ENCODE measurements around the gene NFKB1.

Gene NFKB1

GRCh38 chr4:102466298-102466697 is 34.9 kb upstream of the NFKB1 start:
- no peak for TF ChIP-seq CTCF (IDR thresholded peaks at IDR 0.05; ENCODE audit: low read length, missing control alignments)
- peak; percentile 28 for DNase-seq (ENCODE audit: low read depth)

GRCh38 chr4:102469806-102470205 is 31.4 kb upstream of the NFKB1 start:
- no peak for DNase-seq (ENCODE audit: low read depth)
- no peak for TF ChIP-seq CTCF (IDR thresholded peaks at IDR 0.05; ENCODE audit: low read length, missing control alignments)
- no peak overlapping the region for H3K4me3 ChIP-seq (replicated peaks; ENCODE audit: low read depth, low read length)

More at GRCh38 chr4:102466298-102466697, 34.9 kb upstream of the NFKB1 start:
- no peak overlapping the region for H3K4me3 ChIP-seq (replicated peaks; ENCODE audit: low read depth, low read length)

GRCh38 chr4:102472441-102473013 is 28.6 kb upstream of the NFKB1 start:
- no peak for DNase-seq (ENCODE audit: low read depth)
- no peak overlapping the region for H3K4me3 ChIP-seq (replicated peaks; ENCODE audit: low read depth, low read length)
- TF ChIP-seq CTCF (IDR thresholded peaks at IDR 0.05; ENCODE audit: low read length, missing control alignments), result no peak

GRCh38 chr4:102473476-102473875 is 27.7 kb upstream of the NFKB1 start:
- no peak overlapping the region for H3K4me3 ChIP-seq (replicated peaks; ENCODE audit: low read depth, low read length)
- no peak for DNase-seq (ENCODE audit: low read depth)
- no peak for TF ChIP-seq CTCF (IDR thresholded peaks at IDR 0.05; ENCODE audit: low read length, missing control alignments)

GRCh38 chr4:102474736-102475504 is 26.2 kb upstream of the NFKB1 start:
- no peak overlapping the region for H3K4me3 ChIP-seq (replicated peaks; ENCODE audit: low read depth, low read length)
- TF ChIP-seq CTCF (IDR thresholded peaks at IDR 0.05; ENCODE audit: low read length, missing control alignments), result no peak
- no peak for DNase-seq (ENCODE audit: low read depth)

- peak; percentile 8 for DNase-seq (ENCODE audit: low read depth)
- TF ChIP-seq CTCF (IDR thresholded peaks at IDR 0.05; ENCODE audit: low read length, missing control alignments), result no peak
- H3K4me3 ChIP-seq (replicated peaks; ENCODE audit: low read depth, low read length), result no peak overlapping the region
Measured at GRCh38 chr4:102477657-102478056, 23.5 kb upstream of the NFKB1 start.

Measured in fibroblast of pulmonary artery (primary cell).